Femur (tissue), 1 donor: ENCODE results near the gene PCP4L1.

Source experiments
- DNase-seq: peaks from one replicate; pipeline ENCODE4 v3.0.0-alpha.2; 2017

Gene PCP4L1

DNA sequence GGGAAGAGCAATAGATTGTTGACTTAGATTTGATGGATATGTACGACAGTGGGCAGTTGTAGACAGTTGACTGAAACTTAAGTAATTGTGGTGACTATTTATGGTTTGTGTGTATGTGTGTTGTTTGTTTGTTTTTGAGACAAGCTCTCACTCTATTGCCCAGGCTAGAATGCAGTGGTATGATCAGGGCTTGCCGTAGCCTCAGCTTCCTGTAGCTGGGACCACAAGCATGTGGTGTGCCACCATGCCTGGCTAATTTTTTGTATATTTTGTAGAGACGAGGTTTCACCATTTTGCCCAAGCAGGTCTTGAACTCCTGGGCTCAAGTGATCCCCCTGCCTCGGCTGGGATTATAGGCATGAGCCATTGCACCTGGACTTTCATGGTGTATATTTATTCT is 65.5 kb downstream of the PCP4L1 start:
- no peak for DNase-seq

DNA sequence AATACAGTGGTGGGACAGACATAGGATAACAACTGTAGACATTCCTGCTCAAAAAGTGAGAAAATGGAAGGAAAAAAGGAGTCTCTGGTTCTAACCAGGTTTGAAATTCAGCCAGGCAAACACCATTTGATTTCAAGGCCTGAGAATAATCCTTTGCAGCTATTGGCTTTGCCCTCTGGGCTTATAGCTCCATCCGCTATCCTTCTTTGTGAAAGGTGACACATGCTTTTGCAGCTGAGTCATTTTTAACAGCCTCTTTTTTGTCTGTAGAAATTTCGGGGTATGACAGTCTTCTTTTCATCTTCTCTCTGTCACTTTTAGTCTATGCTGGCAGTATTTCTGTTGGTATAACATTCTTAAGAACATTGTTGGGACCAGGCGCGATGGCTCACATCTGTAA is 71.8 kb downstream of the PCP4L1 start:
- DNase-seq = no peak

DNA sequence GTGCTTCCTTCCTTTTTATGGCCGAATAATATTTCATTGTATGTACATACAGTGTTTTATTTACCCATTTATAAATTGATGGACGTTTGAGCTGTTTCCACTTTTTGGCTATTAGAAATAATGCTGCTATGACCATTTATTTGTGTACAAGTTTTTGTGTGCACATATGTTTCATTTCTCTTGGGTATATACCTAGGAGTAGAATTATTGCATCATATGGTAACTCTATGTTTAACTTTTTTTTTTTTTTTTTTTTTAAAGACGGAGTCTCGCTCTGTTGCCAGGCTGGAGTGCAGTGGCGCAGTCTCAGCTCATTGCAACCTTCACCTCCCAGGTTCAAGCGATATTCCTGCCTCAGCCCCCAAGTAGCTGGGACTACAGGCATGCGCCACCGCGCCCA is 74.6 kb downstream of the PCP4L1 start:
- no peak for DNase-seq
